Germinal center (tissue), 1 donor: ENCODE measurements around the gene TMC8.
"Not testable (repeated sequence)": the region's sequence is repeated elsewhere in the genome, so short reads cannot be mapped to it uniquely, and the experiment has no call there.

ENCODE experiments used
- DNase-seq: peaks from one replicate; pipeline ENCODE4 v3.0.0; 2012; ENCODE audit warnings: mixed read lengths, low spot score

TMC8 gene

GRCh38 chr17:78154903-78155811, 24.6 kb downstream of the TMC8 start:
- peak; percentile 74 for DNase-seq

- no peak for DNase-seq
These were observed 29.1 kb downstream of the TMC8 start for GRCh38 chr17:78159575-78160158.

DNA sequence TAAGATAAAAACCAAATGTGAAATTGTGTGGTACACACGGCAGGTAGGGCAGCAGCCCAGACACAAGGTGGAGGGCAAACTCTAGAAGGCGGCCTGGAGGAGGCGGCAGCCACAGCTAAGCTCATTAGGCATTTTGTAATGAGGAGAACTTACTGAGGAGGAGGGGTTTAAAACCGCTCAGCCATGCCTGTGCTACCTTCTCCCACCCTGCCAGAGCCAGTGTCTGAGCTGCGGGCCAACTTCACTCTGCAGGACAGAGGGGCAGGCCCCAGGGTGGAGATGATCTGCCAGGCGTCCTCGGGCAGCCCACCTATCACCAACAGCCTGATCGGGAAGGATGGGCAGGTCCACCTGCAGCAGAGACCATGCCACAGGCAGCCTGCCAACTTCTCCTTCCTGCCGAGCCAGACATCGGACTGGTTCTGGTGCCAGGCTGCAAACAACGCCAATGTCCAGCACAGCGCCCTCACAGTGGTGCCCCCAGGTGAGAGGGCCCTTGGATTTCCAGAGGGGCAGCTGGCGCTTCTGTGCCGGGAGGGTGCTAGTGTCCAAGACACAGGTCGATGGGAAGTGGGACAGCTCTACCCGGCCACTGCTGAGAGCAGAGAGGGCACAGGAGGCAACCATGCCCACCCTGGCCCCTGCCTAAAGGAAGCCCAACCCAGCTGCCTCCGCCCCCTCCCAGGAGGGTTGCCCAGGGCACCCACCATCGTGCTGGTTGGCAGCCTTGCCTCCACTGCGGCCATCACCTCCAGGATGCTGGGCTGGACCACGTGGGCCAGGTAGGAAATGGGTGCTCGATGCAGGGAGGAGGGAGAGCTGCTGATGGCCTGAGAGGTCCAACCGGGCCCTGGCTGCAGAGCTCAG, 33.5 kb downstream of the TMC8 start:
- DNase-seq, result no peak

DNA sequence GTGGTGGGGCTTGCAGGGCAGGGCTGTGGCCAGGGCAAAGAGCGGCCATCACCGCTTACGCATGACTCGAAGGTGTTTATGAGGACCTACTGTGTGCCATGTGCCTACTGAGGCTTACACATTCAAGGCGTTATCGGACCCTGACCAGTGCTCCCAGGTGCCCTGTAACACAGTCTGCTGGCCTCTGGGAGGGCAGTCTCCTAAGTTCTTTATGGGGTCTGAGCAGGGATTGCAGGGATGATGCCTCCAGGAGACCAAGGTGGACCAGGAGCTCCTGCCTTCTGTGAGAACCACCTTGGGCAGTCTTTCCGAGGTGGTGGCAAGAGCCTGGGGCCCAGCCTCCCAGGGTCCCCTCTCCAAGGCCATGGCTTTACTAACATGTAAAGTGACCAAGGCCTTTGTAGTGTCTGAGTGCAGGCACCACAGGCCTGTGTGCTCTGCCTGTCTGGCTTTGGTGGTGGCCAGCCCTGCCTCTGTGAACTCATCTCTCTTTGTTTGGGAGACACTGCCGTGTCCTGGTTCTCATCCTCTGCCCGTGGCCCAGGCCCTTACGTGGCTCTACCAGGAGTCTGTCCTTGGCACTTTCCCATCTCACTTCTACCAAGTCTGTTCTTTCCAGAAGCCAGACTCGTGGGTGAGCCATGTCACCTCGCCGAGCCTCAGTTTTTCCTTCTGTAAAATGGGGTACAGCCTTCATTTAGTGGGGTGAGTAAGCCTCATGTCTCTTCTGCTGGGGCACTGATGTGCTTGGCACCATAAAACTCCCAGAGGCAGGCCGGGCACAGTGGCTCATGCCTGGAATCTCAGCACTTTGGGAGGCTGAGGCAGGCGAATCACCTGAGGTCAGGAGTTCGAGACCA, 34.4 kb downstream of the TMC8 start:
- DNase-seq, result no peak

GRCh38 chr17:78166416-78166815, 35.8 kb downstream of the TMC8 start:
- DNase-seq, result no peak

GRCh38 chr17:78168242-78168902, 37.8 kb downstream of the TMC8 start, which contains the start of gene SYNGR2:
Gene SYNGR2, plus strand, starts transcription at chr17:78168581. Its CDS starts 36 bp downstream, at chr17:78168617.
- peak; percentile 89 for DNase-seq

- peak; percentile 44 for DNase-seq
These were observed 38.6 kb downstream of the TMC8 start for GRCh38 chr17:78168903-78169793.

- no peak for DNase-seq
These were observed 40.4 kb downstream of the TMC8 start for GRCh38 chr17:78170692-78171590.

DNA sequence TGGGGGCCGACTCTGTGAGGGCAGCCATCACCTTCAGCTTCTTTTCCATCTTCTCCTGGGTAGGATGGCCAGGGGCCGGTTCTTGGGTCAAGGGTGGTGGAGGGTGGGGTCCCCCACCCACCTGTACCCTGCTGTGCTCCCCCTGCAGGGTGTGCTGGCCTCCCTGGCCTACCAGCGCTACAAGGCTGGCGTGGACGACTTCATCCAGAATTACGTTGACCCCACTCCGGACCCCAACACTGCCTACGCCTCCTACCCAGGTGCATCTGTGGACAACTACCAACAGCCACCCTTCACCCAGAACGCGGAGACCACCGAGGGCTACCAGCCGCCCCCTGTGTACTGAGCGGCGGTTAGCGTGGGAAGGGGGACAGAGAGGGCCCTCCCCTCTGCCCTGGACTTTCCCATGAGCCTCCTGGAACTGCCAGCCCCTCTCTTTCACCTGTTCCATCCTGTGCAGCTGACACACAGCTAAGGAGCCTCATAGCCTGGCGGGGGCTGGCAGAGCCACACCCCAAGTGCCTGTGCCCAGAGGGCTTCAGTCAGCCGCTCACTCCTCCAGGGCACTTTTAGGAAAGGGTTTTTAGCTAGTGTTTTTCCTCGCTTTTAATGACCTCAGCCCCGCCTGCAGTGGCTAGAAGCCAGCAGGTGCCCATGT, 41.1 kb downstream of the TMC8 start:
- DNase-seq, result not testable (repeated sequence)

DNA sequence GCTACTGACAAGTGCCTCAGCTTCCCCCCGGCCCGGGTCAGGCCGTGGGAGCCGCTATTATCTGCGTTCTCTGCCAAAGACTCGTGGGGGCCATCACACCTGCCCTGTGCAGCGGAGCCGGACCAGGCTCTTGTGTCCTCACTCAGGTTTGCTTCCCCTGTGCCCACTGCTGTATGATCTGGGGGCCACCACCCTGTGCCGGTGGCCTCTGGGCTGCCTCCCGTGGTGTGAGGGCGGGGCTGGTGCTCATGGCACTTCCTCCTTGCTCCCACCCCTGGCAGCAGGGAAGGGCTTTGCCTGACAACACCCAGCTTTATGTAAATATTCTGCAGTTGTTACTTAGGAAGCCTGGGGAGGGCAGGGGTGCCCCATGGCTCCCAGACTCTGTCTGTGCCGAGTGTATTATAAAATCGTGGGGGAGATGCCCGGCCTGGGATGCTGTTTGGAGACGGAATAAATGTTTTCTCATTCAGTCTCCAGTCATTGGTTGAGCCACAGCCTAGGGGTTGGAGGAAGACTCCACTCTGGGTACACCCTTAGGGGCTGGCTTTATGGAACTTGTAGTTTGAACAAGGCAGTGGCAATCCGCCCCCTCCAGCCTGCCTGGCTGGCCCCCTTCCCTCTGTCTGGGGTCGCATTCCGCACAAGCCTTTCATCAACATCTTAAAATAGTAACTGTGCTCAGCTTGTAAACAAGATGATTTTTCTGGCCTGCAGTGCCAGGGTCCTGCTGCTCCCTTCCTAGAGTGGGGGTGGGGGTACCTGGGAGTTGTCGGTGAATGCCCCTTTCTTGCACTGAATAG, 41.9 kb downstream of the TMC8 start:
- no peak for DNase-seq

GRCh38 chr17:78173097-78173715, 42.6 kb downstream of the TMC8 start:
- no peak for DNase-seq

- no peak for DNase-seq
These were observed 43.8 kb downstream of the TMC8 start for GRCh38 chr17:78174346-78174869.

DNA sequence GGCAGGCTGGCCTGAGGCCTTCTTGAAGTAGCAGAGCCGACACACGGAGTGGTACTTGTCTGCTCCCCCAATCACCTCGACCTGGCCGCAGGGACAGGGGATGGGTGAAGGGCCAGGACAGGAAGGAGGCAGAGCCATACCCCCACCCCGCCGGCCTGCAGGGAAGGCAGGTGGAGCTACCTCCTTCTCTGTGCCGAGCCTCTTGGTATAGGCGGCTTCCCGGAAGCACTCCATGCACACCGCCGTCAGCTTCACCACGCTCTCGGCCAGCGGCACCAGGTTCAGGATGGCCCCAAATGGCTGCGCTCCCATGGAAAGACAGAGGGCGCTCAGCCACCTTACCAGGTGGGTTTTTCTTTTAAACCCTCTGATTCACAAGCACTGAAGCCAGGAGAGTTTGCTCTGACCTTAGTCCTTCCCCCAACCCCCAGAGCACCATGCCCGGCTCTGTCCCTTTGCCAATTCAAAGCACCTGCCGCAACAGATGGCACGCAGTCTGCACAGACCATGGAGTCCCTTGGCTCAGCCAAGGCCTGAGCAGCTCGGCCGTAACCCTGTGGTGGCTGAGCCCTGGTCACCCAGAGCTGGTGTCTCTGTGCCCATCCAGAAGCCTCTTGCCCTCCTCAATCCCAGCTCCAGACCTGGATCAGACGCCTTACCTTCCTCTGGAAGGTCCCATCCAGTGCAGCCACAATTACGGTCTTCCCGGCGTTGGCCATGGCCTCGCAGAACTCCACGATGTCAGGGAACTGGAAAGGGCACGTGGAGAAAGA, 44.5 kb downstream of the TMC8 start:
- no peak for DNase-seq

GRCh38 chr17:78175643-78175981, 45.0 kb downstream of the TMC8 start:
- no peak for DNase-seq

DNA sequence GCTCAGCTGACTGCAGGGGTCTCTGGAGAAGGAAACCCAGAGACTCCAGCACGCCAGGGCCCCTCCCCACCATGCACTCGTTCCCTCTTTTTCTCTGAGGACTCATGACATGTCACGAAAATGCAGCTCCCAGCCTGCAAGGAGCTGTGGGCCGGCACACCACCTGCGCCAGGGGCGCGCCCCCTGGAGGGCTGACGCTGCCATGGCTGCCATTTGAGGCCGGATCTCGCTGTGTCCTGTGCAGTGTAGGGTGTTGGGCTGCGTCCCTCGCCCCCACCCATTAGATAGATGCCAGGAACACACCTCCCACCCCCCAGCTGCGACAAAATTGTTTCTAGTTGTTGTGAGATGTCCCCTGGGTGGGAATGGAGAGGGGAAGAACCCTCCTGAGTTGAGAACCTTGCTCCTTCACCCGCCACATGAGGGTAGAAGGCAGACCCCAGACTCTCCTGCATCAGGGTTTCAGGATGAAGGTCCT, 46.0 kb downstream of the TMC8 start:
- DNase-seq, result peak; percentile 83

GRCh38 chr17:78179372-78179771, 48.8 kb downstream of the TMC8 start:
- DNase-seq, result no peak
